ENCODE data around the gene HBEGF.

GRCh38 chr5:140340605-140341121 lies 5.7 kb downstream of the HBEGF start:
- TF ChIP-seq POLR2A (IDR thresholded peaks at IDR 0.05) (no peak), CTCF (IDR thresholded peaks at IDR 0.05) (no peak)
